ENCODE data around the gene LRRC17. TPM values are rescaled to one million over a fixed set of nuclear protein-coding genes. Genes with fewer than 3 reads are reported as not detected.
A peak's percentile ranks its signal among the peaks of the same experiment; 100 is the strongest.

Gene LRRC17
- total and polyA plus RNA-seq, 2 of the 4 experiments (the other 2 are of a cell fraction), result 250 to 280 TPM

- H3K4me1 ChIP-seq (ENCODE audit: control insufficient read depth, insufficient read depth, low read length), result peaks cover 18% of the 10 kb centered on the region
- peak overlapping the region; percentile 6 for H2AFZ ChIP-seq (replicated peaks; ENCODE audit: low read length, poor library complexity)
- no peak overlapping the region for H4K5ac ChIP-seq (ENCODE audit: low read depth, low read length)
- H3K36me3 ChIP-seq (ENCODE audit: control insufficient read depth, insufficient read depth, low read length), result no peaks in the 10 kb centered on the region
- H3K4me2 ChIP-seq (ENCODE audit: low read depth, low read length), result no peak overlapping the region
- no TSS peak for BruUV-seq (replicated peaks)
- peak overlapping the region; percentile 30 for H3K27ac ChIP-seq (ENCODE audit: insufficient read depth, low read length)
- peak overlapping the region; percentile 25 to 71; a peak in 2 of 4 replicates for H4K8ac ChIP-seq (ENCODE audit: low read depth in 2 of 2, low read length in 2 of 2)
- ChIA-PET POLR2A (ENCODE audit: unreplicated experiment) (no interaction called here), CTCF (no interaction called here)
- no peaks in the 10 kb centered on the region for H4K20me1 ChIP-seq (ENCODE audit: insufficient read depth, low read length)
- TF ChIP-seq NFE2L2 (IDR thresholded peaks at IDR 0.05; ENCODE audit: low read depth, low read length) (no peak), BHLHE40 (IDR thresholded peaks at IDR 0.05; ENCODE audit: low read depth, low read length) (no peak), SMC3 (IDR thresholded peaks at IDR 0.05; ENCODE audit: low read depth, low read length) (no peak), MXI1 (IDR thresholded peaks at IDR 0.05; ENCODE audit: borderline replicate concordance, low read depth, low read length) (no peak), POLR2A (IDR thresholded peaks at IDR 0.05; ENCODE audit: low read depth, low read length) (no peak), CHD1 (IDR thresholded peaks at IDR 0.05; ENCODE audit: low read depth, low read length) (no peak), RFX5 (IDR thresholded peaks at IDR 0.05; ENCODE audit: low read depth, low read length) (no peak)
- peak overlapping the region; percentile 97; the same call in 2 of the 3 replicates for H2BK15ac ChIP-seq (ENCODE audit: low read depth, low read length)
- intact Hi-C loops (cut with micrococcal nuclease) (no loop called here), dilution Hi-C loops (cut with HindIII; ENCODE audit: low sequenced_read_pairs, unreplicated experiment) (no loop called here), in situ Hi-C loops (cut with MboI; ENCODE audit: low sequenced_read_pairs) (no loop called here)
- no peak for ATAC-seq (ENCODE audit: low read depth)
- peak overlapping the region; percentile 91 for H3K14ac ChIP-seq (replicated peaks; ENCODE audit: low read depth, low read length)
- H3K56ac ChIP-seq (ENCODE audit: extremely low read depth, insufficient read depth, low read length), result no peak overlapping the region
- H3K9me3 ChIP-seq (ENCODE audit: control insufficient read depth, insufficient read depth, low read length), result no peaks in the 10 kb centered on the region
- no peak overlapping the region for H2AK9ac ChIP-seq (replicated peaks; ENCODE audit: low read depth, low read length, poor library complexity)
- H2BK5ac ChIP-seq (ENCODE audit: low read depth, low read length, poor library complexity, severe bottlenecking), result peak overlapping the region; percentile 20
- peak overlapping the region; percentile 80 for H3K4ac ChIP-seq (ENCODE audit: low read depth, low read length)
- H3K9ac ChIP-seq (ENCODE audit: low read depth, low read length), result no peak overlapping the region
- peak overlapping the region; percentile 95 for H2AK5ac ChIP-seq (ENCODE audit: low read depth, low read length)
- H3K79me1 ChIP-seq (ENCODE audit: low read depth in 1 of 2, low read length in 2 of 2), result no peaks in the 10 kb centered on the region
- H3K4me3 ChIP-seq (ENCODE audit: insufficient read depth, low read depth, low read length), result no peak overlapping the region
- H3K18ac ChIP-seq (ENCODE audit: low read depth, low read length), result peak overlapping the region; percentile 86
- H2BK120ac ChIP-seq (ENCODE audit: low read depth, low read length), result peak overlapping the region; percentile 93
- H3K23ac ChIP-seq (ENCODE audit: low read depth, low read length), result no peak overlapping the region
- no peaks in the 10 kb centered on the region for H3K27me3 ChIP-seq (ENCODE audit: control insufficient read depth, insufficient read depth, low read length)
- peak overlapping the region; percentile 80 for H4K91ac ChIP-seq (ENCODE audit: insufficient read depth, low read depth, low read length)
- peak overlapping the region; percentile 94 for H2BK20ac ChIP-seq (ENCODE audit: low read depth, low read length)
- no peak for DNase-seq
- WGBS, 2 experiments (ENCODE audit: extremely low coverage in 2 of 2, insufficient read length in 1 of 2), result 100% methylated on average over 1 of the region's 2 CpGs; no CpG with 5 or more reads in 1 of the 2 experiments
- peaks cover 12% of the 10 kb centered on the region for H3K9me1 ChIP-seq (ENCODE audit: insufficient read depth, low read length)
Observed at GRCh38 chr7:102990642-102991041, 77.8 kb downstream of the LRRC17 start.

Data from IMR-90 (cell line).